ENCODE results near the gene PLAAT4.
"Not testable (repeated sequence)": the region's sequence is repeated elsewhere in the genome, so short reads cannot be mapped to it uniquely, and the experiment has no call there.

Gene PLAAT4

DNA sequence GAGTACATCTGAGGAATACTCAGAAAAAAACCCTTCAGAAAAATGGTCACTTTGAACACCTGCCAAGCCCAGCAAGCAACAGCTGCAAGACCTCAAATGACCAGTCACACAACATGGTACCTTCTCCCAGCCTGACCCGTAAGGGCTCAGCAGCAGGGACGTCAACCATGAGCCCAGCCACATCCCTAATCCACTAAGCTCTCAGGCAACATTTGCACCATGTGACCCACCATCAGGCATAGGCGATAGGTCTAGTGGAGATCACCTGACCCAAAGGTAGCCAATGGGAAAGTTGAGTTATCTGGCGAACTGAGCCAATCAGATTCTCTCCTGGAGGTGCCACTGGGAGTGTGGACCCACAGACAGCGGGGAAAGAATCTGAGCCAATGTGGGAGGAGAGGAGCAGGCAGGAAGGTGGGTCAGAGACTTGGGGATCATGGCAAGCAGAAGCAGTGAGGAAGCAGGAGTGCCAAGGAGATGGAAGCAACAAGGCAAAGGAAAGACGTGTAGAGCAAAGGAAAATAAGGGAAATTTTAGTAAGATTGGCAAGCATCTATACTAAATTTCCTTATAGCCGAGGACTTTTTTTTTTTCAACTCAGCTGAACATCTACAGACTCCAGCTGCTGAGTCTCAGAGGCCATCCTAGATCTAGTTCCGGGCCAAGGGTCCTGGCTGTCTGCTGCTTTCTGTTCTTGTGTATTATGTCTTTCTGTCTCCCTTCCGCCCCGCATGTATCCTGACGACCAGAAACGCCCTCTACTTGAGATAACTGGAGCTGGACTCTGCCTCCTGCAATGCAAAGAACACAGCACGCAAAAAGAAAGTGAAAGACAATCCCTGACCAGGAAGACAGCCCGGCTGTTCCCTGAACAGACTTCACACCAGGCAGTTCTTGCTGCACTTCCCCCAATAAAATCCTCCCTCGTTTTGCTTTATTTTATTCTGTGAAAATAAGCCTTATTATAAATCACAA is 37.6 kb downstream of the PLAAT4 start:
- no peak for DNase-seq (ENCODE audit: low spot score)

DNA sequence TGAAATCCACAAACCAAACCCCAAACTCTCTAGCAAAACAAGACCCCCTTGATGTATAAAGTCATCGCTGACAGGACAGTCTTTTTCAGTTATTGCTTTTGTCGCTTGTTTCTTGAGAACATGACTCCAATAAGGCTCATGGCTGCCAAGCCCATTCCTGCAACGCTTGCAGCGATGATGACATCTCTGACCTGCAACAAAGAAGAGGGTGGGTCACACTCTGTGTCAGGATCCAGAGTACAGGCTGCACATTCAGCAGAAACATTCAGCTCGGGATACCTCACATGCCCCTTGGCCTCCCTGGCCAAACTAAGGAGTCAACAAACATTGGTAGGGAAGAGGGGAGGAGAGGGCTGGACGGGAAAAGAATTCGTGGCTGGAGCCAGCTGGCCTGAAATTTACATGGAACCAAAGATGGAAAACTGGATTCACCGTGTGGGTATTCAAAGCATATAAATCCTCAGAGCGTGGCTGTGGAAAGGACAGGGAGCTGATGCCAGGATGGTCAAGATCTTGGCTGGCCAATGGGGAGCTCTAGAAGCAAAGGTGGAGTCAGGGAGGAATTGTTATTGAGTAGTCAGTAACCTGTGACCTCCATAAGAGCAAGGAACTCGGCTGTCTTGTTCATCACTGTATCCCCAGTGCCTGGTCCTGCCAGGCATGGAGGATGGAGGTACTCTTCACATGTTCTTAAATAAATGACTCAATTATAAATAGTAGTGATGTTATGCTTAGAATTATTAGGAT is 38.4 kb downstream of the PLAAT4 start:
- no peak for DNase-seq (ENCODE audit: low spot score)

DNA sequence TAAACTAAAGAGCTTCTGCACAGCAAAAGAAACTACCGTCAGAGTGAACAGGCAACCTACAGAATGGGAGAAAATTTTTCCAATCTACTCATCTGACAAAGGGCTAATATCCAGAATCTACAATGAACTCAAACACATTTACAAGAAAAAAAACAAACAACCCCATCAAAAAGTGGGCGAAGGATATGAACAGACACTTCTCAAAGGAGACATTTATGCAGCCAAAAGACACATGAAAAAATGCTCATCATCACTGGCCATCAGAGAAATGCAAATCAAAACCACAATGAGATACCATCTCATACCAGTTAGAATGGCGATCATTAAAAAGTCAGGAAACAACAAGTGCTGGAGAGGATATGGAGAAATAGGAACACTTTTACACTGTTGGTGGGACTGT is 42.3 kb downstream of the PLAAT4 start:
- DNase-seq (ENCODE audit: low spot score): not testable (repeated sequence)

DNA sequence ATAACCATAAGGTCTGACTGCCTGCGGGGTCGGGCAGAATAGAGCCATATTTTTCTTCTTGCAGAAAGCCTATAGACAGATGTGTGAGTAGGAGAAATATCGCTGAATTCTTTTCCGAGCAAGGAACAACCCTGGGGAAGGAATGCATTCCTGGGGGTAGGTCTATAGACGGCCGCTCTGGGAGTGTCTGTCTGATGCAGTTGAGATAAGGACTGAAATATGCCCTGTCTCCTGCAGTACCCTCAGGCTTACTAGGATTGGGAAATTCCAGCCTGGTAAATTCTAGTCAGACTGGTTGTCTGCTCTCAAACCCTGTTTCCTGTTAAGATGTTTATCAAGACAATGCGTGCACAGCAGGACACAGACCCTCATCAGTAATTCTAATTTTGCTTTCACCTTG is 44.6 kb downstream of the PLAAT4 start:
- DNase-seq (ENCODE audit: low spot score): not testable (repeated sequence)

DNA sequence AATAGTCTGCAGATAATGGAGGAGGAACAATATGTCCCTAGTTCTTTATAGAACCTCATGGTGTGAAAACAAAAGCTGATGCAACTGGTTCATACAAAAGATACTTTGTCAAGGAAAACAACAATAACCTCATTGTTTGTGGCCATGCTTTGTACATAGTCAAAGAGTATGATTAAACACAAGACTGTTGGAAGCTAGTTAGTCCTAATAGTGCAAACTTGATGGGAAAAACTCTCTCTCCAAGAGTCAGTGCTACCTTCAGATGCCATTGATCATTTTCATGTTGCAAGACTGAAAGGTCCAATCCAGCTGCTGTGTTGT is 46.7 kb downstream of the PLAAT4 start:
- DNase-seq (ENCODE audit: low spot score): no peak

DNA sequence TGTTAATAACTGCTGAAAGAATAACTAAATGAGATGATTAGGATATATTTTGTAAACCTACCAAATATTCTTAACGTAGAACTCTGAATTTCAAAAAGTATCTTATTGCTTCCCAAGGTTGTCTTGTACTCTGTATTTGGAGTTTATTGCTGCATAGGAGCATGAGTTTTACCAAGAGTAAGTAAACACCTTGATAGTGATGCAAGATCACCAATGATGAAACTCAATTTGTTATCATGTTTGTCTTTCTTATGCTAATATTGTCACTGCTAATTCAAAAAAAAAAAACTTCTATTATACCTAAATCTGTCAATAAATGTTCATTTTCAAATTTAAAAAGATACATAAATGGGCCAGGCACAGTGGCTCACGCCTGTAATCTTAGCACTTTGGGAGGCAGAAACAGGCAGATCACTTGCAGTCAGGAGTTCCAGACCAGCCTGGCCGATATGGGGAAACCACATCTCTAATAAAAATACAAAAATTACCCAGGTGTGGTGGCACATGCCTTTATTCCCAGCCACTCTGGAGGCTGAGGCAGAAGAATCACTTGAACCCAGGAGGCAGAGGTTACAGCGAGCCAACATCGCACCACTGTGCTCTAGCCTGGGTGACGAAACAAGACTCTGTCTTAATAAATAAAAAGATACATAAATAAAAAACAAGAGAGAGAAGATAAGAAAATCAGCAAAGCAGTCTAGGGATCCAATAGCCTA is 50.0 kb downstream of the PLAAT4 start:
- DNase-seq (ENCODE audit: low spot score): no peak

DNA sequence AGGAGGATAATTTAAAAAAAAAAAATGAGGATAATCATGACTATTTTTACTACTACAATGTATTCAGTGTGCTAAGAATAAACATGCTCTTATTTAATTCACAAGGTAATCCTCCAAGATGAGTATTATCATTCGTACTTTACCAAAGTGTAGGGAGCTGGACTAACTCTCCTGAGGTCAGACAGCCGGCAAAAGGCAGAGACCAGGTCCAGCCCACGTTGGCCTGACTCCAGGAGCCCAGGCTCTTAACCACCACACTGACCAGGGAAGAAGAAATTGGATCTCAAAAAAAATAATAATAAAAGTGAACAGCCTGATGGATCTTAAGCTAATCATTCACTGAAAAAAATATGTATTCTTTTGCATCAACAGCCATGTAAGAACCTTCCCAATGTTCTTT is 52.4 kb downstream of the PLAAT4 start:
- no peak for DNase-seq (ENCODE audit: low spot score)

DNA sequence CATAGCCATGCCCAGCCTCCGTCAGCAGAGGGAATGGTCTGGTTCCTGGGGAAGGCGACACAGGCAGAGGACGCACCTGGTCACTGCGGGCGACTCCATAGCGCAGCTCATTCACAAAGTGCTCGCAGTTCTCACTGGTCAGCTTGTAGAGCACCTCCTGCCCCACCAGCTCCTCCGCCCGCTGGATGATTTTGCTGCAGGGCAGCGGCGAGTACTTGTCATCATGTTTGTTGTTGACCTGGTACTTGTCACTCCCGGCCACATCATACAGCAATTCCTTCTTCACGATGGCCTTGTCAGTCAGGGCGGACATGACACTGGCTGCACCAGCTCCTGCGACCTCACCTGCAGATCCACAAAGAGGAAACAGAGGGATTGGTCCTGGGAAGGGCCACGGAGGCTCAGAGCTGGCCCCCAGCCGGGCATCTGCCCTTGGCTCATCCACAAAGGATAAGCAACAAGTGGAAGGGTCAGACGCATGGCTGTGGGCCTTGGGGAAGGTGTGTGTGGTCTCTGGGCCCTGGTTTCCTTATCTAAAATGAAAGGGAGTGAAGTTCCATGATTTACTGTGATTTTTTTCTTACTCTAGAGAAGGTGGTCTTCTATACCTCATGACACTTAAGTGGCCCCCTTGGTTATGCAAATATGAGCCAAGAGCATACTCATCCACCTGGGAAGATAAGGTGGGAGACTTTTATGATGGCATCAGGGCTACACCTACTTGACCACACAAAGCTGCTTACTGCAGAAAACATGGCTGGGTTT is 53.6 kb downstream of the PLAAT4 start:
- DNase-seq (ENCODE audit: low spot score): no peak

DNA sequence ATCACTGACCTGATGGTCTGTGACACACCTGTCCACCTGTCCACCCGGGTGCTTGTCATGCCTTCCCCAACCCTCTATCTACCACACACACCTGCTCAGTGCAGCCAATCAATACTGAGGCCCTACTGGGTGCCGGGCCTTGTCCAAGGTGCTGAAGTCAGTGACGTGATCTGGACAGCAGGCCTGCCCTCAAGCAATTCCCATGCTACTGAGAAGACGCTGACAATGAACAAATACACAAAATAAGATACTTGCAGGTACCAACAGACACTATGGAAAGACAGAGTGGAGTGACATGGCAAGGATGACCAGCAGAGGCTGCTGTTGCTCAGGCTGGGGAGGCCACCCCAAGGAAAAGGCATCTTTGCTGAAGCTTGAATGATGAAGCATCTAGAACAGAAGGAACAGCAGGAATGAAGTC is 56.4 kb downstream of the PLAAT4 start:
- no peak for DNase-seq (ENCODE audit: low spot score)

DNA sequence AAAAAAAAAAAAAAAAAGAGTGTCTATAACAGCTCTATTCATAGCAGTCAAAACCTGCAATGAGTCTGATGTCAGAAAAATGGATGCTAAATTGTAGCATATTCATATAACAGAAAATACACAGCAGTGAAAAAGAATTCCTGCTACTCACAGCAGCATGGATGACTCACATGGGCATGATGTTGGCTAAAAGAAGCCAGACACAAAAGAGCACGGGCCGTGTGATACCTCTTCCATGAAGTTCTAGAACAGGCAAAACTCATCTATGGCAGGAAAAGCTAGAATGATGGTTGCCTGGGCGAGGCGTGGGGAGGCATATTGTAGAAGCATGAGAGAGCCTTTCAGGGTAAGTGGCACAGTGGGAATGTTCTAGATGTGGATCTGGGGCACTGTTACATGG is 58.7 kb downstream of the PLAAT4 start:
- no peak for DNase-seq (ENCODE audit: low spot score)

Data from left forelimb (tissue), 1 donor.